SK-N-SH (cell line): ENCODE data around the gene ZNF282. TPM values are rescaled to one million over a fixed set of nuclear protein-coding genes. Genes with fewer than 3 reads are reported as not detected.

Experiments
- CTCF ChIA-PET: fragments of 300-600, 350-600 bp; formaldehyde crosslinking; extraction: SDS; loops from one replicate; lab custom pipeline; 2021; lab: Yijun Ruan, JAX
- POLR2A ChIA-PET: fragments of 350-600 bp; sonication (Branson Sonifier 250); formaldehyde crosslinking; extraction: SDS; loops from one replicate; lab custom pipeline; 2020; ENCODE audit warnings: antibody characterized with exemption, inconsistent platforms; lab: Yijun Ruan, JAX
- DNase-seq: peaks from one replicate; pipeline ENCODE4 v3.0.0; 2012
- H2AFZ ChIP-seq: fragments of 200-600 bp; sonication (generic); 2 replicates; pipeline ENCODE4 v1.8.1; 2016; ENCODE audit warnings: antibody characterized with exemption, mild to moderate bottlenecking, low read depth
- H3F3A ChIP-seq: fragments of 200-600 bp; sonication (generic); replicated peaks from 2 replicates; pipeline ENCODE3; 2016; ENCODE audit warnings: antibody characterized with exemption, mild to moderate bottlenecking; ENCODE audit not compliant: insufficient read depth
- H3K27ac ChIP-seq, 2 experiments: fragments of 200-500 bp in 1 of 2; fragments of 200-600 bp in 1 of 2; sonication (Bioruptor generic) in 1 of 2; sonication (generic), shearing (Covaris generic) in 1 of 2; 2 replicates each; pipeline versions ENCODE4 v1.5.1 to v1.6.1; 2014 to 2016; ENCODE audit warnings: low read depth in 2 of 2, inconsistent platforms in 1 of 2, low read length in 1 of 2, mild to moderate bottlenecking in 1 of 2, mixed read lengths in 1 of 2
- H3K27me3 ChIP-seq: fragments of 200-600 bp; sonication (generic), shearing (Covaris generic); 2 replicates; pipeline ENCODE4 v1.6.1; 2016; ENCODE audit warnings: mixed run types; ENCODE audit not compliant: insufficient read depth
- H3K36me3 ChIP-seq, 2 experiments: fragments of 200-500 bp in 1 of 2; fragments of 200-600 bp in 1 of 2; sonication (Bioruptor generic) in 1 of 2; sonication (generic) in 1 of 2; replicated peaks in 1 of 2; 2 replicates each; pipeline versions ENCODE3 to v1.5.1; 2014 to 2016; ENCODE audit warnings: low read length in 1 of 2, mild to moderate bottlenecking in 1 of 2; ENCODE audit not compliant: insufficient read depth in 2 of 2, control insufficient read depth in 1 of 2
- H3K4me1 ChIP-seq, 2 experiments: fragments of 200-500 bp in 1 of 2; fragments of 200-600 bp in 1 of 2; sonication (Bioruptor generic) in 1 of 2; sonication (generic), shearing (Covaris generic) in 1 of 2; 2 replicates each; pipeline versions ENCODE4 v1.5.1 to v1.6.1; 2014 to 2016; ENCODE audit warnings: low read depth in 1 of 2, low read length in 1 of 2, mixed run types in 1 of 2; ENCODE audit not compliant: insufficient read depth in 2 of 2, control insufficient read depth in 1 of 2
- H3K4me2 ChIP-seq: fragments of 200-600 bp; sonication (generic), shearing (Covaris generic); 2 replicates; pipeline ENCODE4 v1.6.1; 2017; ENCODE audit warnings: mixed run types
- H3K4me3 ChIP-seq, 2 experiments: fragments of 200-500 bp in 1 of 2; fragments of 200-600 bp in 1 of 2; sonication (Bioruptor generic) in 1 of 2; sonication (generic), shearing (Covaris generic) in 1 of 2; 2 replicates each; pipeline versions ENCODE4 v1.5.1 to v1.8.1; 2014 to 2016; ENCODE audit warnings: low read depth in 2 of 2, inconsistent platforms in 1 of 2, low read length in 1 of 2, mild to moderate bottlenecking in 1 of 2, mixed read lengths in 1 of 2, moderate library complexity in 1 of 2
- H3K79me2 ChIP-seq: fragments of 200-600 bp; sonication (generic); 2 replicates; pipeline ENCODE4 v1.8.1; 2017; ENCODE audit warnings: mild to moderate bottlenecking; ENCODE audit not compliant: insufficient read depth
- H3K9ac ChIP-seq: fragments of 200-600 bp; sonication (generic); 2 replicates; pipeline ENCODE4 v1.6.1; 2017; ENCODE audit warnings: mixed run types
- H3K9me2 ChIP-seq: fragments of 200-600 bp; sonication (generic); 2 replicates; pipeline ENCODE4 v1.6.1; 2017; ENCODE audit warnings: mixed run types
- H3K9me3 ChIP-seq: fragments of 200-600 bp; sonication (generic); 2 replicates; pipeline ENCODE4 v1.6.1; 2017; ENCODE audit warnings: mixed run types, mild to moderate bottlenecking, moderate library complexity
- H4K20me1 ChIP-seq: fragments of 200-600 bp; sonication (generic); 2 replicates; pipeline ENCODE4 v1.6.1; 2017; ENCODE audit warnings: mild to moderate bottlenecking, mixed run types; ENCODE audit not compliant: insufficient read depth
- EP300 ChIP-seq, 2 experiments: IDR thresholded peaks; 2 replicates each; pipeline versions ENCODE4 v1.4.0 to v1.6.1; 2012; ENCODE audit warnings: borderline replicate concordance in 1 of 2, low read depth in 1 of 2, low read length in 1 of 2
- FOSL2 ChIP-seq: IDR thresholded peaks from 2 replicates; pipeline ENCODE4 v1.4.0; 2012; ENCODE audit warnings: low read depth, mild to moderate bottlenecking, moderate library complexity, borderline replicate concordance
- GATA2 ChIP-seq: sonication (generic); formaldehyde crosslinking; IDR thresholded peaks from 2 replicates; pipeline ENCODE4 v1.5.0; 2020; ENCODE audit warnings: mild to moderate bottlenecking, missing genetic modification reagents
- MXI1 ChIP-seq: IDR thresholded peaks from 2 replicates; pipeline ENCODE4 v1.6.1; 2012; ENCODE audit warnings: mild to moderate bottlenecking, low read depth, low read length, improper control_type of control experiment
- RAD21 ChIP-seq: IDR thresholded peaks from 2 replicates; pipeline ENCODE4 v1.6.1; 2012; ENCODE audit warnings: mild to moderate bottlenecking, low read length
- RFX5 ChIP-seq: IDR thresholded peaks from 2 replicates; pipeline ENCODE4 v1.6.1; 2012; ENCODE audit warnings: mild to moderate bottlenecking, improper control_type of control experiment, low read length
- SIN3A ChIP-seq: IDR thresholded peaks from 2 replicates; pipeline ENCODE4 v1.6.1; 2012; ENCODE audit warnings: low read depth, mild to moderate bottlenecking, low read length, moderate library complexity, borderline replicate concordance
- SMC3 ChIP-seq: IDR thresholded peaks from 2 replicates; pipeline ENCODE4 v1.6.1; 2012; ENCODE audit warnings: low read depth, low read length, improper control_type of control experiment
- TCF12 ChIP-seq: IDR thresholded peaks from 2 replicates; pipeline ENCODE4 v1.4.0; 2012
- WGBS: methylation state at CpG from one replicate; pipeline ENCODE4 v1.1.6; 2017; ENCODE audit warnings: low lambda C conversion rate; 5-methylcytosine and 5-hydroxymethylcytosine counted together
- polyA plus RNA-seq, 3 experiments: library from polyadenylated mRNA; depleted of rRNA; stranded (reverse); fragments of >200 nt; gene quantifications; 2 replicates each; pipeline ENCODE4 v1.2.3, GENCODE V29; 2012
- TF ChIP-seq, protein P1 (sequence below): fragments of 150-350 bp; IDR thresholded peaks from 2 replicates; pipeline ENCODE4 v1.6.1; 2016; ENCODE audit warnings: mild to moderate bottlenecking, low read depth, low read length
- TF ChIP-seq, protein P2 (sequence below): IDR thresholded peaks from 2 replicates; pipeline ENCODE4 v1.4.0; 2012; ENCODE audit warnings: low read depth
- TF ChIP-seq, protein P3 (sequence below): IDR thresholded peaks from 2 replicates; pipeline ENCODE4 v1.4.0; 2012; ENCODE audit warnings: low read depth, borderline replicate concordance

The ZNF282 gene
- polyA plus RNA-seq, 1 of the 3 experiments (the other 2 are of a cell fraction) = 17.9 TPM

- H3F3A ChIP-seq = peaks cover 11% of the 10 kb centered on the region
- no peaks in the 10 kb centered on the region for H3K27me3 ChIP-seq
- ChIA-PET POLR2A (interaction anchor here (0.9 to 2.3 kb wide), 7 partner anchors 9 to 71 kb away, joined by 3 to 22 read pairs (median 4); partner anchors contain the start of genes ZNF398 and ZNF425), CTCF (interaction anchor here (1.0 to 6.7 kb wide), 14 partner anchors 10 to 227 kb away, joined by 3 to 83 read pairs (median 6); partner anchors contain the start of genes ZNF212, ZNF398 and ZNF783)
- H2AFZ ChIP-seq = peak overlapping the region; percentile 42; the same call in 1 of the 2 replicates
- peaks cover 60% of the 10 kb centered on the region for H3K79me2 ChIP-seq
- no peaks in the 10 kb centered on the region for H3K9me3 ChIP-seq
- H3K4me2 ChIP-seq = peak overlapping the region; percentile 99
- peak overlapping the region; percentile 46 to 93 for H3K27ac ChIP-seq
- DNase-seq = peak; percentile 65
- H4K20me1 ChIP-seq = peaks cover 16% of the 10 kb centered on the region
- peak overlapping the region; percentile 90 to 91 for H3K4me3 ChIP-seq
- TF ChIP-seq SIN3A = 0 out of 2 replicates have a peak, but pooled peaks have one; percentile 13
- TF ChIP-seq, protein P1, sequence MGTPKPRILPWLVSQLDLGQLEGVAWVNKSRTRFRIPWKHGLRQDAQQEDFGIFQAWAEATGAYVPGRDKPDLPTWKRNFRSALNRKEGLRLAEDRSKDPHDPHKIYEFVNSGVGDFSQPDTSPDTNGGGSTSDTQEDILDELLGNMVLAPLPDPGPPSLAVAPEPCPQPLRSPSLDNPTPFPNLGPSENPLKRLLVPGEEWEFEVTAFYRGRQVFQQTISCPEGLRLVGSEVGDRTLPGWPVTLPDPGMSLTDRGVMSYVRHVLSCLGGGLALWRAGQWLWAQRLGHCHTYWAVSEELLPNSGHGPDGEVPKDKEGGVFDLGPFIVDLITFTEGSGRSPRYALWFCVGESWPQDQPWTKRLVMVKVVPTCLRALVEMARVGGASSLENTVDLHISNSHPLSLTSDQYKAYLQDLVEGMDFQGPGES = no peak
- TF ChIP-seq, protein P2, sequence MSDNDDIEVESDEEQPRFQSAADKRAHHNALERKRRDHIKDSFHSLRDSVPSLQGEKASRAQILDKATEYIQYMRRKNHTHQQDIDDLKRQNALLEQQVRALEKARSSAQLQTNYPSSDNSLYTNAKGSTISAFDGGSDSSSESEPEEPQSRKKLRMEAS = peak; percentile 16; the same call in 1 of the 2 replicates
- TF ChIP-seq, protein P3, sequence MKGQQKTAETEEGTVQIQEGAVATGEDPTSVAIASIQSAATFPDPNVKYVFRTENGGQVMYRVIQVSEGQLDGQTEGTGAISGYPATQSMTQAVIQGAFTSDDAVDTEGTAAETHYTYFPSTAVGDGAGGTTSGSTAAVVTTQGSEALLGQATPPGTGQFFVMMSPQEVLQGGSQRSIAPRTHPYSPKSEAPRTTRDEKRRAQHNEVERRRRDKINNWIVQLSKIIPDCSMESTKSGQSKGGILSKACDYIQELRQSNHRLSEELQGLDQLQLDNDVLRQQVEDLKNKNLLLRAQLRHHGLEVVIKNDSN = no peak
- WGBS = 0% methylated on average over 16 of the region's 17 CpGs
- peaks cover 13 to 15% of the 10 kb centered on the region in 2 experiments; a peak in 2 of 4 replicates for H3K4me1 ChIP-seq
- H3K9me2 ChIP-seq = no peaks in the 10 kb centered on the region
- peak overlapping the region; percentile 85 for H3K9ac ChIP-seq
- H3K36me3 ChIP-seq = peaks cover 29 to 30% of the 10 kb centered on the region in 2 experiments
Observed at GRCh38 chr7:149196151-149196704, 882 bp downstream of the ZNF282 start.

GRCh38 chr7:149196705-149197171, 1.4 kb downstream of the ZNF282 start:
- Histone ChIP-seq H3K36me3 (peaks cover 30 to 34% of the 10 kb centered on the region in 2 experiments), H3K4me1 (peaks cover 13 to 15% of the 10 kb centered on the region in 2 experiments; a peak in 2 of 4 replicates), H3K27me3 (no peaks in the 10 kb centered on the region), H3K9ac (peak overlapping the region; percentile 85), H3K4me2 (peak overlapping the region; percentile 99), H3K79me2 (peaks cover 65% of the 10 kb centered on the region)
- WGBS = 19% methylated on average over 5 of the region's 7 CpGs
- POLR2A ChIA-PET = interaction anchor here (1.5 to 2.3 kb wide), 3 partner anchors 11 to 71 kb away, joined by 3 to 22 read pairs (median 9); partner anchors contain the start of genes ZNF398 and ZNF425
- CTCF ChIA-PET = interaction anchor here (1.1 to 6.7 kb wide), 9 partner anchors 11 to 114 kb away, joined by 3 to 83 read pairs (median 13); partner anchors contain the start of genes ZNF398 and ZNF783
- no peak for TF ChIP-seq GATA2 (CRISPR knock-in tag)
- TF ChIP-seq FOSL2 = no peak
- TF ChIP-seq TCF12 = no peak
- no peak for TF ChIP-seq EP300 (IDR thresholded peaks at IDR 0.05; ENCODE audit: borderline replicate concordance in 1 of 2, low read depth in 1 of 2, low read length in 1 of 2)
- TF ChIP-seq RAD21 = no peak
- TF ChIP-seq RFX5 = no peak
- no peak for TF ChIP-seq SMC3
- TF ChIP-seq MXI1 = no peak
- TF ChIP-seq, all 33 proteins: peak for 0
- peak overlapping the region; percentile 46 to 93; a peak in 2 of 4 replicates for H3K27ac ChIP-seq
- peak overlapping the region; percentile 90 to 91 for H3K4me3 ChIP-seq
- DNase-seq = peak; percentile 64
- H3K9me3 ChIP-seq = no peaks in the 10 kb centered on the region
- no peak overlapping the region for H2AFZ ChIP-seq
- no peaks in the 10 kb centered on the region for H3K9me2 ChIP-seq
- H3F3A ChIP-seq = peaks cover 11% of the 10 kb centered on the region
- peaks cover 16% of the 10 kb centered on the region for H4K20me1 ChIP-seq
